Epithelial cell of alveolus of lung (primary cell): ENCODE results near the gene DDX46. TPM values are rescaled to one million over a fixed set of nuclear protein-coding genes. Genes with fewer than 3 reads are reported as not detected.

ENCODE experiments used
- total RNA-seq: library from RNA; depleted of rRNA; stranded (reverse); fragments of >200 nt; gene quantifications from 2 replicates; pipeline ENCODE4 v1.2.1, GENCODE V29; 2015

Gene DDX46
- 18.1 and 40.8 TPM in 2 replicates for total RNA-seq

DNA sequence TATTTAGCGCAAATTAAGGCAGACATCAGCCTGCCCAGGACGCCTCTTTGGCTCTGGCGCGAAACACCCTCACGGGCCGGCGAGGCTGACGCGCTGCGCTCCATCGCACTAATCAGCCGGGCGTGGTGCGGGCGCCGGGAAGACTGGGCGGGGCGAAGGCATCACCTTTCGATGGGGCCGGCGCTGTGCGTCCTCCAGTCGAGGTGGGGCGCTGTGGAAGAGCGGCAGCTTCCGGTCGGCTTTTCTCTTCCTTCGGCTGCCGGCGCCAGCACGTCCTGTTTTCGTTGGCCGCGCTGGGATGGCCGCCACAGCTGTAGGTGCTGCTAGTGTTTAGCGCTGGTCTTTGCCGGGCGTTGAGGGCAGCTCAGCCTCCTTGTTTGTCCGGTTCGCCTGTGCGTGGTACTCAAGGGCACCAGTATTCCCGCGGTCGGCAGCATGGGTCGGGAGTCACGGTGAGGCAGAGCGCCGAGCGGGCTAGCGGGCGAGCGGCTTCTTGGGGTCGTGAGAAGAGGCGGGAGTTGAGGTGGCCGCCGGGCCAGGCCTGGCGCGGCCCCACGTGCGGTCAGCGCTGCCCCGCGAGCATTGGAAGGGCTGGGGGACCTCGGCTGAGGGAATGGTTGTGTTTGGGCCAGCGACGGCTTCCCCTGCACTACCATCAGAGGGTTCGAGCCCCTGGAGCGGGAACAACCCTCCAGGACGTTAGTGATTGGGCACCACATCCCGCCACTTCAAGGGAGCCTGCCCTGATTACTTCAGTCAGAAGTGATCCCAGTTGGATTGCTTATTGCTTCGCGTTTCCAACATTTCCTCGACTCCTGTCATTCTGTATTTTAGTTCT is at the start of gene DDX46:
DDX46 (plus strand) TSS at position 276 of the 838 bp plus-strand sequence; CDS start at position 436, 160 bp downstream.

DNA sequence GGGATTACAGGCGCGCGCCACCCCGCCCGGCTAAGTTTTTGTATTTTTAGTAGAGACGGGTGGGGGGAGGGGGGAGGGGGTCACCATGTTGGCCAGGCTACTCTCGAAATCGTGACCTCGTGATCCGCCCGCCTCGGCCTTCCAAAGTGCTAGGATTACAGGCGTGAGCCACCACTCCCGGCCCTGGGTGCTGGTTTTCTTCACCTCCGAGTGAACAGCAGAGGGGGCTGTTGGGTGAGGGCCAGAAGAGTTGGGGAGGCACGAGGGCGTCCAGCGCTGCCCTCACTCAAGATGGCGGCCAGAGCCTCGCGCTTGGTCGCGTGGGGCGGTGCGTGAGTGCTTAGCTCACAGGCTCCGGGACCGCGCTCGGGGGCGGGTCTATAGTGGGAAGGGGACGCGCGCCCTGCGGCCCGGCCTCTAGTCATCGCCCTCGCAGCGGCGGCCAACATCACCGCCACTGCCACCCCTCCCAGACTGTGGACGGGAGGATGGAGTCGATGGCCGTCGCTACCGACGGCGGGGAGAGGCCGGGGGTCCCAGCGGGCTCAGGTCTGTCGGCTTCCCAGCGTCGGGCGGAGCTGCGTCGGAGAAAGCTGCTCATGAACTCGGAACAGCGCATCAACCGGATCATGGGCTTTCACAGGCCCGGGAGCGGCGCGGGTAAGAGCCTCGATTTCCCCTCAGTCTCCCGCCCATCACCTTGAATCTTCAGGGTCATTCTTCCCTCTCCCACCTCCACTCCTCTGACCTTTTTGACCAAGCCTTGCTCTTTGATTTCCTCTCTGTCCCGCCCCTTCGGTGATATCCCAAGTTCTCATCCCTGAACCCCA is 20.2 kb upstream of the DDX46 start, which contains the start of gene CAMLG:
CAMLG (plus strand) TSS at position 416 of the 830 bp plus-strand sequence; CDS start at position 489, 73 bp downstream.

DNA sequence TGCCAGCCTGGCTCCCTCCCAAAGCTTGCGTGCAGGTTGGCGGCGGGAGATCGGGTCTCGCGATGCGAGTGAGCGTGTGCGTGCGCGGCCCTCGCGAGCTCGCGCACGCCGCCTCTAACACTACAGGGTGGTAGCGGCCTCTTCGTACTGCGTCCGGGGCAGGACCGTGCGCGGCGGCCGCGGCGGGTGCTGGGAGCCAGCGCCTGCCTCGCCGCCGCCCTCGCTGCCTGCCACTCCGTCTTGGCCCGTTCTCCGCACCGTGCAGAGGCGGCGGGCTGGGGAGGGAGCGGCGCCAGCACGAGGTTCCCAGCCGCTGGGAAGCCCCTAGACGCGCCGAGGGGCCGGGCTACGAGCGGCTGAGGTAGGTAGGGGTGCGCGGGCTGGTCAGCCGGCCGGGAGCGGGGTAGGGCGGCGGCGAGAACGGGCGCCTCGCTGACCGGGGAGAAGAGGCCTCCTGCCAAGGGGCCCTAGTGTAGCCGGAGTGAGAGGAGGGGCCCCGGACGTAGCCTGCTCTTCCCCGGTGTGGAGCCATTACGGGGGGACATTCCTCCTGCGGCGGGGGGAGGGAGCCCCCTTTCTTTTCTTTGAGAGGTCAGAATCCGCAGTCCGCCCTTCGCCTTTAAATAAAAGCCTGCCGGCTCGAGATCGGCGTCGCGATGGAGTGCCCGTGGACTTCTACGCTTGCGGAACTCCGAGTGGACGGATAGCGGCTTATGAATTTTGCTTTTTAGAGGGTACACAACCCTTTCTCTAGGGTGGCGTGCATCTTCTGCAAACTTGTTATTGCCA is 87.5 kb downstream of the DDX46 start, which contains the start of gene C5orf24:
C5orf24 (plus strand) TSS at position 117 of the 789 bp plus-strand sequence. CDS start 8,933 bp downstream, outside the sequence.

DNA sequence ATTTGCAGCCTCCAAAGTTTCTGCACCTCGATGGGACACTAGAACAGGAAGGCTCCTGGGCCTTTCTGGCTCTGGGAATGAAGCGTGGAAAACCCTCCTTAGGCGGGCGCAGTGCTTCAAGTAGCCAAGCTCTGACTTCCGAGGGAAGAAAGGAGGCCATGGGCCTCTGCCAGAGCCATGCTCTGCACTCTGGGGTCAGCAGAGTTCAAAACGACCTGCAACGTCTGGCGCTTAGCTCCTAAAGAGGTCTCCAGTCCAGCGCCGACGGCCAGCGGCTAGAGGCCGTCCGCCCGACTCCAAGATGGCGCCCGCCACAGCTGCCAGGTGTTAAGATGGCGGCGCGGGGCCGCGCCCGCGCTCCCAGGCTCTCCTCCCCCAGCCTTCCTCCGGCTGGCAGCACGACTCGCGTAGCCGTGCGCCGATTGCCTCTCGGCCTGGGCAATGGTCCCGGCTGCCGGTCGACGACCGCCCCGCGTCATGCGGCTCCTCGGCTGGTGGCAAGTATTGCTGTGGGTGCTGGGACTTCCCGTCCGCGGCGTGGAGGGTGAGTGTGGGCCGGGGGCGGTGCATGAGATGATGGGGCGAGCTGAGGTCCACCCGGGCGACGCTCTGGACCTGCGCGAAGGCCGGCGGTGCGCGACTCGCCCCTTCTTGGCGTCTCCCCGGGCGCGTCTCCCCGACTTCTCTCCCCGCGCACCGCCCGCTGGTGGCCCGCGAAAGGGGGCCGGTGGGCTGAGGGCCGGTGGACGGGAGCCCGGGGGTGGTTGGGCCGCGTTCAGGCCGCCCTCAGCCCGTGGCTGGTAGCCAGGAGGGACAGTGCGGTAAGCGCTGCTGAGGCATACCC is 115.6 kb downstream of the DDX46 start, which contains the start of gene TXNDC15:
TXNDC15 (plus strand) TSS at position 385 of the 844 bp plus-strand sequence; CDS start at position 442, 57 bp downstream.

Other genes with a start within 250 kb of the DDX46 start
- gene JADE2, start 233.1 kb upstream of the DDX46 start, total RNA-seq, result 17.5 and 21.6 TPM in 2 replicates
- 25.3 and 39.0 TPM in 2 replicates for gene SAR1B, start 126.0 kb upstream of the DDX46 start, total RNA-seq
- gene SEC24A, start 110.0 kb upstream of the DDX46 start, total RNA-seq, result 24.4 and 28.6 TPM in 2 replicates
- gene CAMLG, start 20.2 kb upstream of the DDX46 start, total RNA-seq, result 28.8 and 66.0 TPM in 2 replicates
- 35.4 and 63.3 TPM in 2 replicates for gene C5orf24, start 87.2 kb downstream of the DDX46 start, total RNA-seq
- 67.2 and 83.0 TPM in 2 replicates for gene TXNDC15, start 115.6 kb downstream of the DDX46 start, total RNA-seq
- gene PCBD2, start 146.4 kb downstream of the DDX46 start, total RNA-seq, result 1.2 and 3.7 TPM in 2 replicates
- gene CATSPER3, start 209.1 kb downstream of the DDX46 start, total RNA-seq, result not detected in 2 replicates